Measurements from ENCODE around the gene OTUD3. TPM values are rescaled to one million over a fixed set of nuclear protein-coding genes. Genes with fewer than 3 reads are reported as not detected.

OTUD3 gene
- total RNA-seq, 2 donors from 2014 or later, result 4.6 to 6.9 TPM

DNA sequence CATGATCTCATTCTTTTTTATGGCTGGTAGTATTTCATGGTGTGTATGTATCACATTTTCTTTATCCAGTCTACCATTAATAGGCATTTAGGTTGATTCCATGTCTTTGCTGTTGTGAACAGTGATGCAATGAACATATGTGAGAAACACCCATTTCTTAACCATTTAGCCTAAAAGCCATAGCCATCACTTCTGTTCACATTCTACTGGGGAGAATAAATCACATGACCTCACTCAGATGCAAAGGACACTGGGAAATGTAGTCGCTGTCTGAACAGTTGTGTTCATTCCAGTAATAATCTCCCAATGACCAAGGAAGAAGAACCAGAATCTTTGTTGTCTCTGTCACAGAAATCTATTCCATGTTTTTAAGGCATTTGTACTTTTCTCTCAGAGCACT, 56.3 kb downstream of the OTUD3 start:
- no peak for DNase-seq
- intact Hi-C loops (cut with DNase I), result no loop called here
- ATAC-seq, result no peak

DNA sequence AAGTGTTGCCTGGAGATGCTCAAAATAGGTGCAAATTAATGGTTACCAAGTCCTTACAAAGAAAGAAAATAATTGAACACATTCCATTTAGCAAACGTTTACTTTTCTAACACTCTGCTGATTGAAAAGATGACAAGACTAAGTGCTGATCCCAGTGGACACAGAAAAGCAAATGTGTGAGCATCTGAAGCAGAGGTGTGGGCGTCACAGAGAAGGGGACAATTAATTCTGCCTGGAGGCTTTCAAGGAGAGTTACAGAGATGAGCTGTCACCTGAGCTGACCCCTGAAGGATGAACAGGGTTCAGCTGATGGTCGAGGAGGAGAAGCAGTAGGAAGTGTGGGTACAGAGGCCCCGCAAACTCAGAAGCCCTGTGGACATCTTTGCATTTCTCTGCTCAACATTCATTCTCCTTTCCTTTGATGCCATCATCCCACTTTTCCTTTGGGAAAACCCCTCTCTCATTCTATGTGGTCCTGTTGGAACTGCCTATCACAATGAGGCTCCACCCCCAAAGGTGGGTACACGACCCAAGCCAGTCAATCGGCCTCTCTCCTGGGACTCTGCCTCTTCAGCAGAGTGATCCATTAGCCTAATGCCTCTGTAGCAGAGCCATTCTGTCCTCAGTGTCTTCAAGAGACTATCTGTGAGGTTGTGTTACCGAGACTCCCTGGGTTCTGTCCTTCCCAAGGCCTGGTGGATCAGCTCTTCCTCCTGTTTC, 58.5 kb downstream of the OTUD3 start:
- ATAC-seq, result no peak
- intact Hi-C loops (cut with DNase I), result no loop called here
- DNase-seq, result no peak

DNA sequence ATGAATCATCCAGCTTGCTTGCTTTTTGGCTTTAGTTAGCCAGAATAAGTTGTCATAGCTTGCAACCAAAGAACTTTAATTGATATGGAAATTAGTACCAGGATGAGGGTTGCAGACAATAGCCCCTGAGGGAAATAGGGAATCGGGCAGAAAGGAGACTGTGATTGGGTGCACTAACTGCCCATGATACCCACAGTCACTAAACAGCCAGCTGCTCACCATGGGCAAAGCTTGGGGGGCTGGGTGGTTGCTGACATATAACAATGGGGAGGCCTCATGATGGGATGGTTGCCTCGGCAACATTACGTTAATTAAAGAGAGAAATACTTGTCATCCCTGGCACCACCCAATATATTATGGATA, 59.0 kb downstream of the OTUD3 start:
- DNase-seq (no peak), ATAC-seq (no peak)
- intact Hi-C loops (cut with DNase I), result no loop called here

DNA sequence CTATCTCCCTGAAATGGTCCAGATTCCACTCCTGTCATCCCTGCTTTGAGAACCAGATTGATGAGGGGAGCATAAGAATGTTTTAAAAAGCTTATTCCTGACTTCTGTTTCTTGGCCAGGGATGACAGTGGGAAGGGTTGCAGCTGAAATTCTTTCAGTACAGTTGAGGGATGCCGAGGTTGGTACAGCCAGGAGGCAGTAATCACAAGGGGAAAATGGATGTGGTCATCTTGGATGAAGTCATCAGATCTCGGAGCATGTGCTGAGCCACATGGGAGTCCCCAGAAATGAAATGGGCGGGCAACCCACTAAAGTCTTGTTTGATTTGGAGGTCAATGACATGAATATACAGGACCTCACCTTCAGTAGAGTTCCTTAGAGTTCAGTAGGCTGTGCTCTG, 59.9 kb downstream of the OTUD3 start:
- intact Hi-C loops (cut with DNase I), result no loop called here
- DNase-seq (no peak), ATAC-seq (peak in 1 of 2 donors; percentile 63)

DNA sequence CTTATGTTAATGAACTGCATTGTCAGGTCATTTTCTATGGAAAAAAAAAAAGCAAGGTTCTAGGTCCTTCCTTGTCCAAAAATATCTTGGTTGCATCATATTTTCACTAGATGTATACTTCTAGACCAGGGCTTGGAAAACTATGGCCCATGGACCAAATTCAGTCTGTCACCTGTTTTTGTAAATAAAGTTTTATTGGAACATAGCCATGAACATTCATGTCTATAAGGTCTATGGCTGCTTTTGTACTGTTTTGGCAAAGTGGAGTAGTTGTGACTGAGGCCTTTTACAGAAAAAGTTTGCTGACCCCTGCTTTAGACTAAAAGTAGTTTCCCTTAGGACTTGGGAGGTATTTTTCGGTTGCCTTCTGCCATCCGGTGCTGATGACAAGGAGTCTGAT, 60.5 kb downstream of the OTUD3 start:
- DNase-seq (no peak), ATAC-seq (no peak)
- intact Hi-C loops (cut with DNase I), result no loop called here

DNA sequence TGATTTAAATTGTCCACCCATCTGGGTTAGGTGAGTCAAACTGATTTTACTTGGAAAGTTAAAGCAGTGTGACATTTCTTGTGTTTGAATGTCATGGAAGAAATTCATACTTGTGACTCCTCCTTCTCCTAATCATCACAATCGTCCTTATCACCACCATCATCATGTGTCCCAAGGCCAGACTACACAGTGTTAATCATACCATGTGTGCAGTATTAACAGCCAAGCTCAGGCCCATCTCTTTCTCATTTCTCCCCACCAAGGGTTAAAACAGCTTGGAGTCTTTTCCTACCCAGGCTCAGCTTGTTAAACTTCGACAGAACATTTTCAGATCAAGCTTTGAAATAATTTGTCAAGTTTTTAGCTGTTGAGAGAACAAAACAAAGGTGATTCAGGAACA, 63.7 kb downstream of the OTUD3 start:
- intact Hi-C loops (cut with DNase I), result no loop called here
- DNase-seq (no peak), ATAC-seq (no peak)

DNA sequence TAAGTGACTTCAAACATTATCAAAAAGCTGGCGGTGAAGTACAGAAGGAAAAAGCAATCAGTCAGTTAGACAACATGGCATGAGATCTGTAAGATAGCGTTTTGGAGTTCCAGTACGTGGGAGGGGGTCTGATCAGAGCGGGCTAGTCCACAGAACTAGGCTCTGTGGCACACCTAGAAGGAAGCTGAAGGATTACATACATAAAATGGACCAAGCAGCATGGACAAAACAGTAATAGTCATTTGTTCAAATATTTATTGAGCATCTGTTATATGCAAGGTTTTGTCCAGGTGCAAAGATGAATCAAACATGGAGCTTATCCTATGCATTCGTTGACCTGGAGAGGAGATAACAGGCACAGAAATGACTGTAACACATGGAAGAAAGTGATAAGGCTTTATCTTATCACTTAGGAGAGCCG, 64.1 kb downstream of the OTUD3 start:
- intact Hi-C loops (cut with DNase I), result no loop called here
- no peak for DNase-seq
- ATAC-seq, result no peak

DNA sequence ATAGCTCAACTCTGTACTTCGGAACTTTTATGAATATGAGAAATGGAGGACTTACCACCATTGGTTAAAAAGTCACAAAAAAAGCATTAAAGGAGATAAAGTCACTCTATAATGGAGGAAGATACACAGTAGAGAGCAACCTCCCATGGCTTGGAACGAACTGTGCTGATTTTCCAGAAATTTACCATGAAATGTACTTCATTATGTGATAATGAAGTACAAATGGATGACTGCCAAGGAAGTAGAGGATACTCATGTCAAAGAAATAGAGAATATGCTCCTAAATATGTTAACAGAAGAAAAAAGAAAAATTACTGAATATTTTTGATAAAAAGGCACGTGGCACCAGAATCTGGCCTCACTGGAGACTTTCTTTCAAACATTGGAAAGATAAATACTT, 64.8 kb downstream of the OTUD3 start:
- ATAC-seq (no peak), DNase-seq (no peak)
- intact Hi-C loops (cut with DNase I), result no loop called here

DNA sequence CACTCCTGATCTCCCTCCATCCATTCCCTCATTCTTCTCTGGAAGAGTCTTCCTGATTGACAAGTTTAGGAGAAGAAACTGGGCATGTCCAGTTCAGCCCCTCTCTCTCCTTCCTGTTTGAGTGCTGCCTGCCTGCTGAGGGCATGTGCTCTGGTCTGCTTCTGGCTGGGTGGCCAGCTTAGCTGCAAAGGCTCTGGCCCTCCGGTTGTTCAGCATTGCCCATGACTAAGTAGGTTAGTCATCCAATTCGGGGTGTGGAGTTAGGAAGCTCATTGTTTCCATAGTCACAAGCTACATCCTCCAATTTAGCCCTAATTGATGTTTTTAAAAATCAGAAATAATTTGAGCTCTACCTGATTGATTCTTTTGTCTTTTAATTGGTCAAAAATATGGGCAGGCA, 66.8 kb downstream of the OTUD3 start:
- peak in 1 of 2 donors; percentile 74 for ATAC-seq
- DNase-seq, result no peak
- intact Hi-C loops (cut with DNase I), result no loop called here

DNA sequence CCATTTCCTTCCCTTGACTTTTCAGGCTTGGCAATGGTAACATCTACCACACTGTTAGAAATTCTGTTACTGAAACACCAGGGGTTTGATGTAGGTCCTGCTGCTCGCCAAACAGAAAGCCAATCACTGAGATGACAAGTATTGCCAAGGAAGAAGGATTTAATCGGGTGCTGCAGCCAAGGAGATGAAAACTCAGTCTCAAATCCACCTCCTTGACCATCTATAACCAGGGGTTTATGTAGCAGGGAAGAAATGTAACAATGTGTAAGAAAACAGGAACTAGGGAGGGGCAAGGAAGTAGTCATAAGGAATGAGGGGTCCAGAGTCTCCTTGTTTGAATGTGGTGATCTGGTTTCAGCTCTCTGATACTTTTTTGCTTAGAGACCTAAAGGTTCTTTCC, 71.9 kb downstream of the OTUD3 start:
- intact Hi-C loops (cut with DNase I), result no loop called here
- DNase-seq, result no peak
- ATAC-seq, result no peak

DNA sequence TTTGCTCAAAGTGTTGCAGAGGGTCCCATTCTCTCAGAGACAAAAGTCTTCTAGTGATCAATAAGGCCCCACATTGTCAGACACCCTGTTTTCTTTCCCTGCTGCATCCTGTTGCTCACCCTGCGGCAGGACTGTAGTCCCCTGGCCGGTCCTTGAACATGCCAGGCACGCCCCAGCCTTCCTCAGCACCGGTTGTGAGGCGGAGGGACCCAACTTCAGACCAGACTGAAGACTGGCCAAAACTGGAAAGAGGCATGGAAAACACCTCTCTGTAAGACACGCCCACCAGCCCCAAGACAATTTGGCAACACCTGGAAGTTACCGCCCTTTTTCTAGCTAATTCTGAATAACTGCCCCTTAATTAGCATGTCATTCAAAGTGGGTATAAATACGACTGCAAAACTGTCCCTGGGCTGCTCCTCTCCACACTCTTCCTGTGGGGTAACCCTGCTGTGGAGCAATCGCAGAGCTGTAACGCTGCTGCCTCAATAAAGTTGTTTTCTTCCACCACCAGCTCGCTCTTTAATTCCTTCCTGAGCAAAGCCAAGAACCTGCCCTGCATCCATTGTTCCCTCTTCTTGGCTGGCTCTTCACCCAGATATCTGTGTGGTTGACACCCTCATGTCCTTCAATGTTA, 73.5 kb downstream of the OTUD3 start:
- intact Hi-C loops (cut with DNase I), result no loop called here
- DNase-seq (no peak), ATAC-seq (no peak)

DNA sequence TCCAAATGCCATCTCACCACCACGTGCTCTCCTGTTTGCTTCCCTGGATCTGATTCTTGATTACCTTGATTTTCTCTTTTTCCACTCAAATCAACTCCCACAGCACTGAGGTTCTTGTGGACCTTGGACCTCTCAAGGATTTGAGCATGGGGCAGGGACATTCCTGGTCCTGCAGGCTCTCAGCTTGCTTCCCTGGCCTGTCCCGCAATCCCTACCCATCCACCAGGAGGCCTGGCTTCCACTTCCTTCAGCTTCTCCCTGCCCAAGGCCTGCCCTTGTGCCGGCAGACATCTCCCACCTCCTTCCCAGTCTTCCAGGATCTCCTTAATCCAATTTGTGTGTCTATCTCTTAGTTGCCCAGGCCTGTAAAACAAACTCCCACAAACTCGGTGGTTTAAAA, 75.6 kb downstream of the OTUD3 start:
- DNase-seq, result no peak
- ATAC-seq, result no peak
- intact Hi-C loops (cut with DNase I), result no loop called here

DNA sequence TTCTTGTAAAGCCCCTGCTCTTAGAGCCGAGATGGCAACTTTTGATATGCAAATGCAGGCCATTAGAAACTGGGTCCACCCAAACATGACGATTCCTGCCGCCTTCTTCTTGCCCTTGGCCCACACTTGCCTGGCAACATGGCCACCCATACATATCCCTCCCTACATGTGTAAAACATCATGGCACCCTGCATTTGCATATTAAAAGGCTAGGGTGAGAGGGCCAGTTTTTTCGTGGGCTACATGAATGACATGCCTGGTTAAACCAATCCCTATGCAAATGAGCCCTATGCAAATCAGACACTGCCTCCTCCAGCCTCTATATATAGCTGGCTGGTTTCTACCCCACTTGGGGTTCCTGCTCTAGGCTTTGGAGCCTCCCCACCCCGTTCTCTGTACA, 78.4 kb downstream of the OTUD3 start:
- no peak for ATAC-seq
- intact Hi-C loops (cut with DNase I), result no loop called here
- DNase-seq, result no peak

Other genes starting within 250 kb of the OTUD3 start
- gene NBL1, start 238.1 kb upstream of the OTUD3 start, total RNA-seq, result 10 to 100 TPM; 53.0 to 63.7 TPM
- gene HTR6, start 217.5 kb upstream of the OTUD3 start, total RNA-seq, result not detected
- 10 to 100 TPM in 1 of 2 donors, 1 to 10 TPM in 1; 9.0 to 10.1 TPM for gene TMCO4, start 82.5 kb upstream of the OTUD3 start, total RNA-seq
- gene RNF186, start 67.1 kb upstream of the OTUD3 start, total RNA-seq, result not detected
- not detected for gene PLA2G2E, start 41.2 kb downstream of the OTUD3 start, total RNA-seq
- 1,000 to 10,000 TPM in 1 of 2 donors, 100 to 1,000 TPM in 1; 376 to 1,124 TPM for gene PLA2G2A, start 97.2 kb downstream of the OTUD3 start, total RNA-seq
- 10 to 100 TPM; 84.9 to 93.0 TPM for gene PLA2G5, start 187.8 kb downstream of the OTUD3 start, total RNA-seq
- not detected for gene PLA2G2D, start 237.1 kb downstream of the OTUD3 start, total RNA-seq

Measured in left cardiac atrium (tissue), 4 donors.